NCI-H1436 treated with DMSO at 0.1 percent for 48 hours (cell line): ENCODE results near the gene PODN.

ENCODE experiments used
- DNase-seq: peaks from one replicate; lab custom pipeline; 2025; lab: John Stamatoyannopoulos, UW

The PODN gene

GRCh38 chr1:53050310-53050709, 11.7 kb upstream of the PODN start:
- DNase-seq, result no peak

- DNase-seq, result no peak
Measured at GRCh38 chr1:53051676-53052075, 10.3 kb upstream of the PODN start.

- no peak for DNase-seq
Measured at GRCh38 chr1:53057127-53057526, 4.9 kb upstream of the PODN start.

GRCh38 chr1:53060579-53060978, 1.4 kb upstream of the PODN start:
- no peak for DNase-seq

- no peak for DNase-seq
Measured at GRCh38 chr1:53061123-53061858, 722 bp upstream of the PODN start.

GRCh38 chr1:53062708-53063591, 937 bp downstream of the PODN start:
- no peak for DNase-seq

GRCh38 chr1:53063744-53064515, 1.9 kb downstream of the PODN start:
- no peak for DNase-seq

GRCh38 chr1:53065391-53065790, 3.4 kb downstream of the PODN start:
- no peak for DNase-seq

GRCh38 chr1:53066488-53066887, 4.5 kb downstream of the PODN start:
- no peak for DNase-seq

- DNase-seq, result no peak
Measured at GRCh38 chr1:53066891-53067738, 5.1 kb downstream of the PODN start.

- no peak for DNase-seq
Measured at GRCh38 chr1:53067886-53068285, 5.9 kb downstream of the PODN start.

GRCh38 chr1:53068314-53069099, 6.5 kb downstream of the PODN start:
- no peak for DNase-seq

- no peak for DNase-seq
Measured at GRCh38 chr1:53069265-53069662, 7.3 kb downstream of the PODN start.

- DNase-seq, result no peak
Measured at GRCh38 chr1:53069663-53070327, 7.8 kb downstream of the PODN start.

GRCh38 chr1:53070621-53071020, 8.6 kb downstream of the PODN start:
- no peak for DNase-seq

- DNase-seq, result no peak
Measured at GRCh38 chr1:53071167-53071865, 9.3 kb downstream of the PODN start.

- DNase-seq, result no peak
Measured at GRCh38 chr1:53071915-53072314, 9.9 kb downstream of the PODN start.

- DNase-seq, result no peak
Measured at GRCh38 chr1:53073287-53073686, 11.3 kb downstream of the PODN start.

GRCh38 chr1:53073868-53074311, 11.9 kb downstream of the PODN start:
- DNase-seq, result no peak
